GM21367 (cell line): ENCODE results near the gene SPNS2.

ENCODE experiments used
- ATAC-seq: cut with Tn5 transposase; IDR thresholded peaks from one replicate; pipeline ENCODE4 v1.9.1; 2021; ENCODE audit not compliant: unreplicated experiment

Gene SPNS2

GRCh38 chr17:4503283-4504025 is 4.8 kb downstream of the SPNS2 start:
- ATAC-seq: no peak

GRCh38 chr17:4504188-4504587 is 5.5 kb downstream of the SPNS2 start:
- no peak for ATAC-seq

DNA sequence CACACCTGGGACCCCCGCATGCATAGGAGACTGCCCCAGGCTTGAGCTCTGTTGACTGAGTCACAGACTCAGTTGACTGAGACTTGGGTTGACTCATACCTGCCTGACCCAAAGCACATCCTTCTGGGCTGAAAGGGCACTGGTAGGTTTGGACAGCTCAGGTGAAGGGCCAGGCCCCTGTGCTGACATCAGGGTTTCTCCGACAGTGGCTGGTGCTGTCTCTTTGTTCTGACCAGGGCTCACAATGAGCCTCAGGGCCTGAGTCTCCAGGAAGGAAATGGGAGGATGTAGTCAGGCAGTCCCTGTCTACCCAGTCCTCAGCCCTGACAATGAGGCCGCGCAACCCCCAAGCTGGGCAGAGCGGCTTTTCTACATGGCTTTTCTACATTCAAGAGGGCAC is 6.5 kb downstream of the SPNS2 start:
- no peak for ATAC-seq

DNA sequence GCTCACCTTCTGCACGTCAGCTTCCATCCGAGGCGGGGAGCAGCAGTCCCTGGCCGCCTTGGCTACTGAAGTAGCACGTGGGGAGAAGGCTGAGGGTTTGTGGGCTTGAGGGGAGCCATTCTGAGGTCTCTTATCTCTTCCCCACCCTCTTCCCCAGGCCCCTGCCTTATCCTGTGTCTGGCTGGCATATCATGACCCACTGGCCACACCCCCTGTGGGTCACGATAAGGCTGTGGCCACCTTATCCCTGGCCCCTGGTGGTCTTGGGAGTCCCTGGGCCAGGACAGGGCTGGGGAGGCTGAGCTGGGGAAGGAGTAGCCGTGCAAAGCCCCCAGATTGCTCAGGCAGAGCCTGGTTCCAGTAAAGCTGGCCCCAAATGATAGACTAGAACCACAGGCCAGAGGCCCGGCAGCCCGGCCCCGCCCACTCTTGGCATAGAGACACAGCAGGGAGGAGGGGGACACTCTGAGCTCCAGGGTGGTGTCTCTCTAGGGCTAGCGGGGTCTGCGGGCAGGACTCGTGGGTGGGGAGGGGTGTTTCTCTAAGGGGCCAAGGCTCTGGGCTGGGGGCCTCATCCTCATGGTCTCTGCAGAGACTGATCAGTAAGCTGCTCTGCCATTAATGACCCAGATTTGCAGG is 7.6 kb downstream of the SPNS2 start:
- no peak for ATAC-seq

DNA sequence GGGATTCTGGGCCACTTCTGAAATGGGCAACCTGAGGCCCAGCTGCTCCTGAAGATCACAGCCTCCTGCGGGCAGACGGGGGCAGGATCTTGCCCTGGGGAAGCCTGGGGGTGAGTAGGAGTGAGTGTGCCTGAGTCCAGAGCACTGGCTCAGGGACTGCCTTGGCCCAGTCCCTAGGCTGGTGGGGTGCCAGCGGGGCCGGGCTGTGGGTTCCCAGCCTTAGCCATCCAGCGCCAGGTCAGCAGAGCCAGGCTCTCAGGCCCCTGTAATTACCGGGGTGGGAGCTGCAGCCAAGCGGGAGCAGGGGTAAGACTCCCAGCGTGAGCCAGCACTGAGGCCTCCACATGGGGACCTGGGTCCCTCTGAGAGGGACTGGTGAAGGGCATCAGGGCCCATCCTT is 8.2 kb downstream of the SPNS2 start:
- ATAC-seq: no peak

- no peak for ATAC-seq
Observed at GRCh38 chr17:4507361-4508111, 8.9 kb downstream of the SPNS2 start.

DNA sequence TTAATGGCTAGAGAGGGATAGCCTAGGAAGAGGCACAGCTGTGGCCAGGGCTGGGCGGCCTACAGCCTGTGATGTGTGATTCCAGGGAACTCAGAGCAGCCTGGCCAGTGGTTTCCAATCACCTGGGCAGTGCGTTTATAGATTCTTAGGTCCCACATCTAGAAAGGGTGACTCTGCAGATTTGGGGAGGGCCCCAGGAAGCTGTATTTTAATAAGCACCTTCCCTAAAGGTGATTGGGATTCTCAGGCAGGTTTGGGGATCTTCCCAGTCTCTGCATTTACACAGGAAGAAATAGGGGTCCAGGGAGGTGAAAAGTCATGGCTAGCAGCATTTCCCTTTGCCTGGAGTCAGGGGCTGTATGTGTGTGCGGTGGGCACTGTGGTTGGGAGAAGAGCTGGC is 9.5 kb downstream of the SPNS2 start:
- ATAC-seq: no peak

- no peak for ATAC-seq
Observed at GRCh38 chr17:4509401-4509800, 10.7 kb downstream of the SPNS2 start.

GRCh38 chr17:4509923-4510617 is 11.4 kb downstream of the SPNS2 start:
- ATAC-seq: no peak

- ATAC-seq: no peak
Observed at GRCh38 chr17:4510618-4510941, 11.9 kb downstream of the SPNS2 start.

DNA sequence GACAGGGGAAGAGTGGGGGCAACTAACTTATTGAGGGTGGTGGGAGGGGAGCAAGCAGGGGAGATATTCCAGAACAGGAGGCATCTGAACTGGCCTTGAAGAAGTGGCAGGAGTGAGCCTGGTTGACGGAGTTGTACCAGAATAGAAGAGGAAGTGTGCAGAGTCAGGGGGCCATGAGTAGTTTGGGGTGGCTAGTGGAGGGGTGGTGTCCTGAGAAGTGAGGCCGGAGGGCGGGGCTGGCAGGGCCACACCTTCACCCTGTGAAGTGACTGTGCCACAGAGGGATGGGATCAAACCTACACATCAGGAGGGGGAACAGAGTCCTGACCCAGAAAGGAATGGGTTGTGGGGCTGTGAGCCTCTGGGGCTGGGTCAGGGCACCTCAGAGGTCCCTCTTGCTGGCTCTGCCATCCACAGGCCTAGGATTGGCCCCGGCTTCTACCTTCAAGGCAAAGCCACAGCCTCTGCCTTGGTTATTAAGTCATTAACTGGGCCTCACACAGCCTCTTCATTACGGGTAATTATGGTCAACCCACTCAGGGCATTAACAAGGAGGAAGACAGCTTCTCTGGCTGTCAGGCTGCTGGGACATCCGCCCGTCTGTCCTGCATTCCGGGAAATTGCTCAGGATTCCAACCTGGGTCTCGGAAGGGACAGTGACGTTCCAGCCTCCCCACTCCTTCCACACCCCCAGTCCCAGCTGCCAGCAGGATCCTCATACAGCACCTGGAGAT is 12.7 kb downstream of the SPNS2 start:
- ATAC-seq: no peak

- ATAC-seq: no peak
Observed at GRCh38 chr17:4512156-4513112, 13.8 kb downstream of the SPNS2 start.

GRCh38 chr17:4513113-4514032 is 14.7 kb downstream of the SPNS2 start:
- no peak for ATAC-seq

GRCh38 chr17:4514206-4514605 is 15.5 kb downstream of the SPNS2 start:
- ATAC-seq: no peak

DNA sequence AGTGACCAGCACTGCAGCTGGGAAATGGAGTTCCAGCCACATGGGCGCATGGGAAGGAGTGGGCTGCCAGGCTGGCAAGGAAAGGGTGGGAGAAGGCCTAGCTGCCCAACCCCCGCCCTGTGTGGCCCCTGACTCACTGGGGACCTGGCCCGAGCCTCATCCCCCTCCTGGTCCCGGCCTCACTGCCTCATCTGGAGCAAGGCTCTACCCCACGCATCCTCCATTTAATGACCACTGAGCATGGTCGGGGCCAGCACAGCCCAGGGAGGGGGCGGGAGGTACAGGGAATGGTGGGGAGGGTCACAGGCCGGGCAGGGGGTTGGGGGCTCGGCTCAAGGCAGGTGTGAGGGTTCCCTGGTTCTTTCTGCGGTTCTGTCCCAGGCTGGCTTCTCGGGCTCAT is 16.1 kb downstream of the SPNS2 start:
- no peak for ATAC-seq

- no peak for ATAC-seq
Observed at GRCh38 chr17:4515501-4515900, 16.8 kb downstream of the SPNS2 start.

- no peak for ATAC-seq
Observed at GRCh38 chr17:4516735-4517134, 18.1 kb downstream of the SPNS2 start.

DNA sequence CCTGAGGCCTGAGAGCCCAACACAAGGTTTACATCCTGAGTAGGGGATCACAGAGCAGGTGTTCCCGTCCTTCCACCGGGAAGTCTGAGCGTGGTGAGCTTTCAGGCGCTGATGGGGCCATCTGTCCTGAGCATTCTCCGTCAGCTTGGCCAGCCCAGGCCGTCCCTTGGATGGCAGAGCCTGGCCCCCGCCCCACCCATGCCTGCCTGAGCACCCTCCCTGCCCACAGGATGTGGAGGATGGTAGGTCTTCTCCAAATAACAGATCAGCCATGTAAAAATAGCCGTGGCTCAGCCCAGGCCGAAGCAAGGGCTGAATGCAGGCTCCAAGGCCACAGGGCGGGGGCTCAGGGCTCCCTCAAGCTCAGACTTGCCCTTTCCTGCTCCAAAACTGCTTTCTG is 20.2 kb downstream of the SPNS2 start:
- no peak for ATAC-seq

- no peak for ATAC-seq
Observed at GRCh38 chr17:4519361-4519788, 20.7 kb downstream of the SPNS2 start.
